H1 (cell line): ENCODE data around the gene LY6G6F. TPM values are rescaled to one million over a fixed set of nuclear protein-coding genes. Genes with fewer than 3 reads are reported as not detected.
A peak's percentile ranks its signal among the peaks of the same experiment; 100 is the strongest.

ENCODE experiments used
- BCL11A ChIP-seq, 2 experiments: IDR thresholded peaks; one replicate each; pipeline ENCODE4 v1.6.1; 2011; ENCODE audit warnings: low read depth in 2 of 2, low read length in 2 of 2, mild to moderate bottlenecking in 2 of 2
- CBX5 ChIP-seq: fragments of 300-800, 300-1000 bp; sonication (generic); IDR thresholded peaks from 2 replicates; pipeline ENCODE4 v1.7.1; 2016; ENCODE audit warnings: antibody characterized with exemption, low read length, low read depth
- CBX8 ChIP-seq: fragments of 300-800, 300-1000 bp; sonication (generic); IDR thresholded peaks from 2 replicates; pipeline ENCODE4 v1.7.1; 2016; ENCODE audit warnings: low read depth, low read length, borderline replicate concordance
- CEBPB ChIP-seq: IDR thresholded peaks from 2 replicates; pipeline ENCODE4 v1.6.1; 2012; ENCODE audit warnings: low read depth, low read length
- CHD1 ChIP-seq: IDR thresholded peaks from 2 replicates; pipeline ENCODE4 v1.6.1; 2012; ENCODE audit warnings: low read depth, low read length, improper control_type of control experiment
- CHD2 ChIP-seq: IDR thresholded peaks from 2 replicates; pipeline ENCODE4 v1.6.1; 2012; ENCODE audit warnings: low read length, improper control_type of control experiment
- CREB1 ChIP-seq: IDR thresholded peaks from 2 replicates; pipeline ENCODE4 v1.6.1; 2012; ENCODE audit warnings: inconsistent platforms
- EGR1 ChIP-seq: IDR thresholded peaks from 2 replicates; pipeline ENCODE4 v1.6.1; 2011; ENCODE audit warnings: low read depth, low read length, borderline replicate concordance
- EP300 ChIP-seq, 2 experiments: IDR thresholded peaks; 1 replicate in 1 of 2; 2 replicates in 1 of 2; pipeline ENCODE4 v1.6.1; 2011 to 2012; ENCODE audit warnings: low read depth in 2 of 2, low read length in 2 of 2, mild to moderate bottlenecking in 2 of 2, borderline replicate concordance in 1 of 2, inconsistent platforms in 1 of 2, moderate library complexity in 1 of 2
- KDM4A ChIP-seq: IDR thresholded peaks from one replicate; pipeline ENCODE4 v1.7.1; 2012; ENCODE audit warnings: low read depth, mild to moderate bottlenecking, moderate library complexity, low read length, inconsistent platforms; ENCODE audit not compliant: severe bottlenecking
- KDM5A ChIP-seq: fragments of 200-600 bp; IDR thresholded peaks from 2 replicates; pipeline ENCODE4 v1.7.1; 2012; ENCODE audit warnings: mild to moderate bottlenecking, low read length, inconsistent platforms, mixed read lengths
- NANOG ChIP-seq: IDR thresholded peaks from 2 replicates; pipeline ENCODE4 v1.6.1; 2011; ENCODE audit warnings: low read length, low read depth, mild to moderate bottlenecking, inconsistent platforms; ENCODE audit not compliant: insufficient read depth, poor library complexity, severe bottlenecking
- POLR2A ChIP-seq, 2 experiments: IDR thresholded peaks; 1 replicate in 1 of 2; 2 replicates in 1 of 2; pipeline ENCODE4 v1.6.1; 2011; ENCODE audit warnings: low read depth in 2 of 2, low read length in 2 of 2, mild to moderate bottlenecking in 2 of 2; ENCODE audit errors: control extremely low read depth in 1 of 2
- POLR2AphosphoS5 ChIP-seq: IDR thresholded peaks from 2 replicates; pipeline ENCODE4 v1.6.1; 2011; ENCODE audit warnings: low read depth, low read length
- POU5F1 ChIP-seq: IDR thresholded peaks from 2 replicates; pipeline ENCODE4 v1.6.1; 2011; ENCODE audit warnings: low read depth, mild to moderate bottlenecking, low read length, moderate library complexity
- RAD21 ChIP-seq, 2 experiments: IDR thresholded peaks in 1 of 2; conservative IDR thresholded peaks in 1 of 2; 2 replicates each; pipeline ENCODE4 v1.6.1; 2011; ENCODE audit warnings: low read depth in 2 of 2, low read length in 2 of 2, improper control_type of control experiment in 1 of 2, inconsistent platforms in 1 of 2, mild to moderate bottlenecking in 1 of 2, moderate library complexity in 1 of 2
- RFX5 ChIP-seq: IDR thresholded peaks from 2 replicates; pipeline ENCODE4 v1.6.1; 2011; ENCODE audit warnings: low read depth, low read length, improper control_type of control experiment, borderline replicate concordance
- RNF2 ChIP-seq: fragments of 200-900, 300-1000 bp; sonication (generic); IDR thresholded peaks from 2 replicates; pipeline ENCODE4 v1.7.1; 2016; ENCODE audit warnings: borderline replicate concordance, low read depth, mild to moderate bottlenecking, antibody characterized with exemption, low read length; ENCODE audit not compliant: poor library complexity, severe bottlenecking; ENCODE audit errors: missing control alignments
- RXRA ChIP-seq: IDR thresholded peaks from 2 replicates; pipeline ENCODE4 v1.6.1; 2011; ENCODE audit warnings: low read depth, mild to moderate bottlenecking, low read length, moderate library complexity; ENCODE audit not compliant: insufficient read depth
- SRF ChIP-seq: IDR thresholded peaks from 2 replicates; pipeline ENCODE4 v1.6.1; 2011; ENCODE audit warnings: mild to moderate bottlenecking, low read depth, low read length, moderate library complexity
- SUZ12 ChIP-seq: fragments of 200-600 bp; sonication (generic); IDR thresholded peaks from 2 replicates; pipeline ENCODE4 v1.6.1; 2012; ENCODE audit warnings: mild to moderate bottlenecking, inconsistent platforms, low read length, moderate library complexity, mixed read lengths
- TAF1 ChIP-seq: IDR thresholded peaks from 2 replicates; pipeline ENCODE4 v1.6.1; 2011; ENCODE audit warnings: mild to moderate bottlenecking, low read depth, low read length
- TAF7 ChIP-seq: optimal IDR thresholded peaks from 2 replicates; pipeline ENCODE3; 2011; ENCODE audit warnings: low read depth, mild to moderate bottlenecking, inconsistent platforms, low read length, moderate library complexity, borderline replicate concordance
- TBP ChIP-seq: IDR thresholded peaks from 2 replicates; pipeline ENCODE4 v1.6.1; 2011; ENCODE audit warnings: low read depth, low read length, improper control_type of control experiment
- TCF12 ChIP-seq: IDR thresholded peaks from 2 replicates; pipeline ENCODE4 v1.6.1; 2011; ENCODE audit warnings: low read depth, mild to moderate bottlenecking, low read length
- polyA plus RNA-seq, 7 experiments: library from polyadenylated mRNA; depleted of rRNA in 3 of 7; stranded (reverse) in 5 of 7; unstranded in 2 of 7; fragments of >200 nt in 5 of 7; fragments of 200-250 nt in 2 of 7; gene quantifications; 1 replicate in 5 of 7; 2 replicates in 1 of 7; 4 replicates in 1 of 7; pipeline versions ENCODE4 v1.2.1 to v1.2.3, GENCODE V29; 2011 to 2013; ENCODE audit warnings: missing spikeins in 2 of 7, mixed read lengths in 2 of 7
- total RNA-seq: library from RNA; stranded (reverse); fragmentation: NEBNext Ultra II Directional; extraction: Animal tissue kit (Norgen Biotek cat#: 25700); gene quantifications from 2 replicates; pipeline ENCODE4 v1.2.1, GENCODE V29; 2021

The LY6G6F gene
- total and polyA plus RNA-seq, 2 of the 8 experiments (the other 6 are each of a cell fraction or from before 2014, with no cell fraction given): not detected

DNA sequence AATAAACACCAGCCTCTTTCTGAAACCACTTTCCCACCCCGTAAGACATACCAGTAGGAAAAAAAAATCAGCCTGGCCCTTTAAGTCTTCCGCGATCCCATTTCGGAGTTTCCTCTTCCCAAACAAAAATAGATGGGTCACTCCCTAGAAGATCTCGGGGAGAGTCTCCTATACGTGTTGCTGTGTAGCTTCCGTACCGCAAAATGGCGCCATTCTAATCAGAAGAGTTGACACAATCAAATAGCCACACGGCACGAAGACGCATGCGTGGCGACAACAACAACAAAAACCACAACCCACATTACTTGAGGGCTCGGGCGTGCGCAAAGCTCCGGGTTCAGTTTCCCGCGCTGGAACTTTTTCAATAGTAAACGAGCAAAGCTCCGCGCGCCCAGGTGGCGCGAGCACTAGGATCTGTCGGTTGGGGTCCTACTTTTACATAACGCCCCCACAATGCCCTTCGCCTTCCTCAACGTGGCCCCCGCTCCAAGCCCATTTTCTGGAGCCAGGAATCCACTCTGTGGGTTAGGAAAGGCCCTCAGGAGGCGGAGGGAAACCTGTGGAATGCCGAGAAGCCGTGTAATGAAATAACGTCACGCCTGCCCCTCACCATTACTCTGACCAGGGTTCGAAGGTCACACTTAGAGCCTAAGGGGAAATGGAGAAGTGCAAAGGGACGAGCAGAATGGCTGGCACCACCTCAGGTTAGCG is 41.7 kb upstream of the LY6G6F start, which contains the start of gene GPANK1 (continued):
- TF ChIP-seq BCL11A (IDR thresholded peaks at IDR 0.05; ENCODE audit: low read depth in 2 of 2, low read length in 2 of 2) (no peak), KDM5A (peak; percentile 37; the same call in 1 of the 2 replicates), NANOG (no peak), EGR1 (peak; percentile 38; the same call in 1 of the 2 replicates), SUZ12 (no peak), KDM4A (peak; percentile 39), POLR2AphosphoS5 (no peak; the same call in 1 of the 2 replicates), CBX5 (no peak), CHD1 (peak; percentile 25; the same call in 1 of the 2 replicates), TAF7 (no peak), TCF12 (0 out of 2 replicates have a peak, but pooled peaks have one; percentile 20), CEBPB (no peak), RFX5 (no peak), CHD2 (peak; percentile 31; the same call in 1 of the 2 replicates), RXRA (no peak), RAD21 (IDR thresholded peaks at IDR 0.05 in 1 of 2, conservative IDR thresholded peaks at IDR 0.05 in 1 of 2; ENCODE audit: low read depth in 2 of 2, low read length in 2 of 2) (no peak), TBP (peak; percentile 67), EP300 (IDR thresholded peaks at IDR 0.05; ENCODE audit: borderline replicate concordance in 1 of 2, low read depth in 2 of 2, low read length in 2 of 2) (no peak), SRF (no peak), CBX8 (no peak), POLR2A (IDR thresholded peaks at IDR 0.05; ENCODE audit: control extremely low read depth in 1 of 2, low read depth in 2 of 2, low read length in 2 of 2) (no peak; a peak in 1 of 3 replicates), RNF2 (no peak), POU5F1 (no peak), TAF1 (peak; percentile 85), CREB1 (peak; percentile 28; the same call in 1 of the 2 replicates)
